ENCODE measurements around the gene PDZK1IP1.

DNA sequence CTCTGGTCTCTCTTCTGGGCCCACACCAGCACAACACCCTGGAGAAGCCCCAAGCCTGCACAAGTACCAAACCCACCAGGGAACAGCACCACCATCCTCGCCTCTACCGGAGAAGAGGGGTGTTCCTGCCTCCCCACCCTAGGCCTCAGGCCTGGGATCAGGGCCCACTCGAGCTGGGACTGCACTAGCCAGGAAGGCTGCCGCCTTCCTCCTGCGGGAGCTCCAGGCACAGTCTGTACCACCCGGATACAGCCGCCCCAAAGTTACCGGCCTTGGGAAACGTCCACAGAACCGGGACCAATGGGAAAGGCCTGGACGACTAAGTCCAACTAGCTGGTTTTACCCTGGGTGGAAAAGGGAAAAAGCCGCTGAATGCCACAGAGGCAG, 38.8 kb upstream of the PDZK1IP1 start:
- TF ChIP-seq, protein P1, sequence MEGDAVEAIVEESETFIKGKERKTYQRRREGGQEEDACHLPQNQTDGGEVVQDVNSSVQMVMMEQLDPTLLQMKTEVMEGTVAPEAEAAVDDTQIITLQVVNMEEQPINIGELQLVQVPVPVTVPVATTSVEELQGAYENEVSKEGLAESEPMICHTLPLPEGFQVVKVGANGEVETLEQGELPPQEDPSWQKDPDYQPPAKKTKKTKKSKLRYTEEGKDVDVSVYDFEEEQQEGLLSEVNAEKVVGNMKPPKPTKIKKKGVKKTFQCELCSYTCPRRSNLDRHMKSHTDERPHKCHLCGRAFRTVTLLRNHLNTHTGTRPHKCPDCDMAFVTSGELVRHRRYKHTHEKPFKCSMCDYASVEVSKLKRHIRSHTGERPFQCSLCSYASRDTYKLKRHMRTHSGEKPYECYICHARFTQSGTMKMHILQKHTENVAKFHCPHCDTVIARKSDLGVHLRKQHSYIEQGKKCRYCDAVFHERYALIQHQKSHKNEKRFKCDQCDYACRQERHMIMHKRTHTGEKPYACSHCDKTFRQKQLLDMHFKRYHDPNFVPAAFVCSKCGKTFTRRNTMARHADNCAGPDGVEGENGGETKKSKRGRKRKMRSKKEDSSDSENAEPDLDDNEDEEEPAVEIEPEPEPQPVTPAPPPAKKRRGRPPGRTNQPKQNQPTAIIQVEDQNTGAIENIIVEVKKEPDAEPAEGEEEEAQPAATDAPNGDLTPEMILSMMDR (IDR thresholded peaks at IDR 0.05) = no peak
- TF ChIP-seq POLR2AphosphoS5 (IDR thresholded peaks at IDR 0.05) = no peak
- no peak for TF ChIP-seq POLR2A (IDR thresholded peaks at IDR 0.05)
